Measurements from ENCODE around the gene PTGIS. TPM values are rescaled to one million over a fixed set of nuclear protein-coding genes. Genes with fewer than 3 reads are reported as not detected.
"Not testable (repeated sequence)": the region's sequence is repeated elsewhere in the genome, so short reads cannot be mapped to it uniquely, and the experiment has no call there.

Gene PTGIS
- polyA plus RNA-seq (2012; ENCODE audit: missing spikeins) = not detected

GRCh38 chr20:49567421-49568277 is at the start of gene PTGIS:
PTGIS (minus strand) TSS chr20:49568137; CDS start chr20:49568116, 21 bp downstream.
- FAIRE-seq (no peak), DNase-seq (ENCODE audit: insufficient read length) (no peak)
- TF ChIP-seq POLR2AphosphoS5 (IDR thresholded peaks at IDR 0.05; ENCODE audit: low read depth, low read length) = no peak
- no peak for TF ChIP-seq POLR2A (IDR thresholded peaks at IDR 0.05; ENCODE audit: low read depth, low read length)
- TF ChIP-seq TAF1 (IDR thresholded peaks at IDR 0.05; ENCODE audit: borderline replicate concordance, low read depth, low read length) = no peak

- not testable (repeated sequence) for FAIRE-seq; DNase-seq (ENCODE audit: insufficient read length)
Measured at GRCh38 chr20:49617394-49617793, 49.5 kb upstream of the PTGIS start.

- no peak for FAIRE-seq
- no peak for DNase-seq (ENCODE audit: insufficient read length)
- TF ChIP-seq TAF1 (IDR thresholded peaks at IDR 0.05; ENCODE audit: borderline replicate concordance, low read depth, low read length) (no peak), POLR2A (IDR thresholded peaks at IDR 0.05; ENCODE audit: low read depth, low read length) (no peak)
Measured at GRCh38 chr20:49616154-49617007, 48.4 kb upstream of the PTGIS start.

GRCh38 chr20:49615401-49616153 is 47.6 kb upstream of the PTGIS start:
- DNase-seq (ENCODE audit: insufficient read length) (no peak), FAIRE-seq (no peak)
- no peak for TF ChIP-seq TAF1 (IDR thresholded peaks at IDR 0.05; ENCODE audit: borderline replicate concordance, low read depth, low read length)
- TF ChIP-seq POLR2AphosphoS5 (IDR thresholded peaks at IDR 0.05; ENCODE audit: low read depth, low read length) = no peak
- no peak for TF ChIP-seq POLR2A (IDR thresholded peaks at IDR 0.05; ENCODE audit: low read depth, low read length)

- DNase-seq (ENCODE audit: insufficient read length); FAIRE-seq: not testable (repeated sequence)
Measured at GRCh38 chr20:49615051-49615400, 47.1 kb upstream of the PTGIS start.

GRCh38 chr20:49614338-49615050 is 46.6 kb upstream of the PTGIS start:
- DNase-seq (ENCODE audit: insufficient read length) (no peak), FAIRE-seq (no peak)
- TF ChIP-seq POLR2A (IDR thresholded peaks at IDR 0.05; ENCODE audit: low read depth, low read length) (no peak), TAF1 (IDR thresholded peaks at IDR 0.05; ENCODE audit: borderline replicate concordance, low read depth, low read length) (no peak), POLR2AphosphoS5 (IDR thresholded peaks at IDR 0.05; ENCODE audit: low read depth, low read length) (no peak)

GRCh38 chr20:49612127-49612738 is 44.3 kb upstream of the PTGIS start:
- TF ChIP-seq POLR2AphosphoS5 (IDR thresholded peaks at IDR 0.05; ENCODE audit: low read depth, low read length) = no peak
- no peak for TF ChIP-seq POLR2A (IDR thresholded peaks at IDR 0.05; ENCODE audit: low read depth, low read length)
- TF ChIP-seq TAF1 (IDR thresholded peaks at IDR 0.05; ENCODE audit: borderline replicate concordance, low read depth, low read length) = no peak
- FAIRE-seq (no peak), DNase-seq (ENCODE audit: insufficient read length) (no peak)

GRCh38 chr20:49611539-49612126 is 43.7 kb upstream of the PTGIS start:
- FAIRE-seq; DNase-seq (ENCODE audit: insufficient read length): not testable (repeated sequence)

GRCh38 chr20:49610691-49611538 is 43.0 kb upstream of the PTGIS start:
- FAIRE-seq = peak; percentile 48
- no peak for TF ChIP-seq TAF1 (IDR thresholded peaks at IDR 0.05; ENCODE audit: borderline replicate concordance, low read depth, low read length)
- no peak for TF ChIP-seq POLR2AphosphoS5 (IDR thresholded peaks at IDR 0.05; ENCODE audit: low read depth, low read length)
- TF ChIP-seq POLR2A (IDR thresholded peaks at IDR 0.05; ENCODE audit: low read depth, low read length) = no peak
- DNase-seq (ENCODE audit: insufficient read length) = peak; percentile 85
